WTC11 (cell line): ENCODE measurements around the gene MYO18B. TPM values are rescaled to one million over a fixed set of nuclear protein-coding genes. Genes with fewer than 3 reads are reported as not detected.

Experiments used
- ATAC-seq: fragments of 200-7000 bp; cut with Tn5 transposase; 2 replicates; pipeline ENCODE4 v1.10.0; 2021; ENCODE audit warnings: mild to moderate bottlenecking, moderate library complexity
- CTCF ChIA-PET: fragments of 300-600 bp; sonication (Branson Sonifier 250); formaldehyde crosslinking; loops from one replicate; lab custom pipeline; 2021; ENCODE audit warnings: antibody characterized with exemption; lab: Charles Lee
- POLR2A ChIA-PET: fragments of 350-600 bp; sonication (Branson Sonifier 250); formaldehyde crosslinking; loops from one replicate; lab custom pipeline; 2021; ENCODE audit warnings: antibody characterized with exemption; lab: Charles Lee
- DNase-seq: peaks from one replicate; pipeline ENCODE4 v3.0.0; 2021; ENCODE audit warnings: low spot score
- H3K27ac Mint-ChIP-seq: 2 replicates; pipeline ENCODE4 v1.8.0; 2021; ENCODE audit warnings: mixed read lengths
- H3K27me3 Mint-ChIP-seq: 2 replicates; pipeline ENCODE4 v1.8.0; 2021; ENCODE audit warnings: low read depth, mild to moderate bottlenecking, moderate library complexity, mixed read lengths
- H3K36me3 Mint-ChIP-seq: 2 replicates; pipeline ENCODE4 v1.8.0; 2021; ENCODE audit warnings: mixed read lengths
- H3K4me1 Mint-ChIP-seq: 2 replicates; pipeline ENCODE4 v1.8.0; 2022; ENCODE audit warnings: mixed read lengths
- H3K4me3 Mint-ChIP-seq: 2 replicates; pipeline ENCODE4 v1.8.0; 2021; ENCODE audit warnings: mild to moderate bottlenecking, moderate library complexity, mixed read lengths
- H3K9me3 Mint-ChIP-seq: 2 replicates; pipeline ENCODE4 v1.8.0; 2021; ENCODE audit warnings: mixed read lengths
- CREB1 ChIP-seq: sonication (generic); formaldehyde crosslinking; IDR thresholded peaks from 2 replicates; pipeline ENCODE4 v1.8.0; 2023; ENCODE audit warnings: mild to moderate bottlenecking, missing genetic modification reagents
- ELF4 ChIP-seq: sonication (generic); formaldehyde crosslinking; IDR thresholded peaks from 2 replicates; pipeline ENCODE4 v1.8.1; 2022; ENCODE audit warnings: low read depth, mild to moderate bottlenecking, moderate library complexity, missing genetic modification reagents
- FOXP1 ChIP-seq: sonication (generic); formaldehyde crosslinking; IDR thresholded peaks from 2 replicates; pipeline ENCODE4 v1.8.0; 2022; ENCODE audit warnings: missing genetic modification reagents, mild to moderate bottlenecking, moderate library complexity, borderline replicate concordance
- GTF2I ChIP-seq: fragments of 250-450 bp; sonication (Bioruptor Pico); conservative IDR thresholded peaks from 2 replicates; pipeline ENCODE4 v1.4.0; 2021; ENCODE audit warnings: mild to moderate bottlenecking
- MYBL2 ChIP-seq: sonication (generic); formaldehyde crosslinking; IDR thresholded peaks from 2 replicates; pipeline ENCODE4 v1.8.1; 2023; ENCODE audit warnings: mild to moderate bottlenecking, moderate library complexity, missing genetic modification reagents
- SMAD4 ChIP-seq: sonication (generic); formaldehyde crosslinking; IDR thresholded peaks from 2 replicates; pipeline ENCODE4 v1.8.0; 2022; ENCODE audit warnings: mild to moderate bottlenecking, missing genetic modification reagents
- ZNF219 ChIP-seq: sonication (generic); formaldehyde crosslinking; IDR thresholded peaks from 2 replicates; pipeline ENCODE4 v1.8.0; 2023; ENCODE audit warnings: missing genetic modification reagents, mild to moderate bottlenecking, borderline replicate concordance
- total RNA-seq: library from RNA; stranded (reverse); gene quantifications from 3 replicates; pipeline ENCODE4 v1.2.3, GENCODE V29; 2021
- TF ChIP-seq, protein P1 (sequence below): fragments of 200-600 bp; IDR thresholded peaks from 2 replicates; pipeline ENCODE4 v1.8.0; 2022; ENCODE audit warnings: antibody characterized with exemption
- TF ChIP-seq, protein P2 (sequence below): sonication (generic); formaldehyde crosslinking; IDR thresholded peaks from 2 replicates; pipeline ENCODE4 v1.8.1; 2022; ENCODE audit warnings: missing genetic modification reagents, borderline replicate concordance
- TF ChIP-seq, protein P3 (sequence below): sonication (generic); formaldehyde crosslinking; IDR thresholded peaks from 2 replicates; pipeline ENCODE4 v1.8.1; 2023; ENCODE audit warnings: mild to moderate bottlenecking, missing genetic modification reagents, moderate library complexity
- TF ChIP-seq, protein P4 (sequence below): sonication (generic); formaldehyde crosslinking; IDR thresholded peaks from 2 replicates; pipeline ENCODE4 v1.8.0; 2023; ENCODE audit warnings: missing genetic modification reagents, mild to moderate bottlenecking, borderline replicate concordance
- TF ChIP-seq, protein P5 (sequence below): sonication (generic); formaldehyde crosslinking; IDR thresholded peaks from 2 replicates; pipeline ENCODE4 v1.8.0; 2022; ENCODE audit warnings: missing genetic modification reagents

Gene MYO18B
- total RNA-seq, 1 experiment from 2014 or later: 0.96 TPM

DNA sequence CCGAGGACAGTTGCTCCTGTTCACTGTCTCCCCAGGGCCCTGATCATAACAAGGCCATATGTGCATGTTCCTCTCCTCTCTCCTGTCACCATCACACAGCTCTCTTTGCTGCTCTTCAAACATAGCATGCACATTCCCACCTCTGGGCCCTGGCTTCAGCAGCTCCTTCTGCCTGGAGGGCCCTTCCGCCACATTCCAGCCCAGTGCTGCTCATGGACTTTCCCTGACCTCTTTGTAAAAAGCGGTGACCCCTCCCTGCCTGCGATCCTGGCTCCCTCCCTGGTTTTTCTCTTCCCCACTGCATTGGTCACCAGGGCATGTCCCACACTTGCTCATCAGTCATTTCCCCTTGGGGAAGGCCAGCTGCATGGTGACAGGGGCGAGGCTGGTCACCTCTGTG lies 98.2 kb downstream of the MYO18B start:
- ChIA-PET CTCF (interaction anchor here (0.7 kb wide), 1 partner anchor 490 kb away, joined by 3 read pairs; no protein-coding TSS in a partner anchor), POLR2A (no interaction called here)
- no peak for DNase-seq
- no peaks in the 10 kb centered on the region for H3K36me3 Mint-ChIP-seq
- H3K9me3 Mint-ChIP-seq: no peaks in the 10 kb centered on the region
- no peak for ATAC-seq
- no peak overlapping the region for H3K27ac Mint-ChIP-seq
- H3K4me3 Mint-ChIP-seq: no peak overlapping the region
- peaks cover 3% of the 10 kb centered on the region for H3K27me3 Mint-ChIP-seq
- H3K4me1 Mint-ChIP-seq: no peaks in the 10 kb centered on the region
- TF ChIP-seq, protein P1, sequence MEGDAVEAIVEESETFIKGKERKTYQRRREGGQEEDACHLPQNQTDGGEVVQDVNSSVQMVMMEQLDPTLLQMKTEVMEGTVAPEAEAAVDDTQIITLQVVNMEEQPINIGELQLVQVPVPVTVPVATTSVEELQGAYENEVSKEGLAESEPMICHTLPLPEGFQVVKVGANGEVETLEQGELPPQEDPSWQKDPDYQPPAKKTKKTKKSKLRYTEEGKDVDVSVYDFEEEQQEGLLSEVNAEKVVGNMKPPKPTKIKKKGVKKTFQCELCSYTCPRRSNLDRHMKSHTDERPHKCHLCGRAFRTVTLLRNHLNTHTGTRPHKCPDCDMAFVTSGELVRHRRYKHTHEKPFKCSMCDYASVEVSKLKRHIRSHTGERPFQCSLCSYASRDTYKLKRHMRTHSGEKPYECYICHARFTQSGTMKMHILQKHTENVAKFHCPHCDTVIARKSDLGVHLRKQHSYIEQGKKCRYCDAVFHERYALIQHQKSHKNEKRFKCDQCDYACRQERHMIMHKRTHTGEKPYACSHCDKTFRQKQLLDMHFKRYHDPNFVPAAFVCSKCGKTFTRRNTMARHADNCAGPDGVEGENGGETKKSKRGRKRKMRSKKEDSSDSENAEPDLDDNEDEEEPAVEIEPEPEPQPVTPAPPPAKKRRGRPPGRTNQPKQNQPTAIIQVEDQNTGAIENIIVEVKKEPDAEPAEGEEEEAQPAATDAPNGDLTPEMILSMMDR: no peak
- TF ChIP-seq, protein P2, sequence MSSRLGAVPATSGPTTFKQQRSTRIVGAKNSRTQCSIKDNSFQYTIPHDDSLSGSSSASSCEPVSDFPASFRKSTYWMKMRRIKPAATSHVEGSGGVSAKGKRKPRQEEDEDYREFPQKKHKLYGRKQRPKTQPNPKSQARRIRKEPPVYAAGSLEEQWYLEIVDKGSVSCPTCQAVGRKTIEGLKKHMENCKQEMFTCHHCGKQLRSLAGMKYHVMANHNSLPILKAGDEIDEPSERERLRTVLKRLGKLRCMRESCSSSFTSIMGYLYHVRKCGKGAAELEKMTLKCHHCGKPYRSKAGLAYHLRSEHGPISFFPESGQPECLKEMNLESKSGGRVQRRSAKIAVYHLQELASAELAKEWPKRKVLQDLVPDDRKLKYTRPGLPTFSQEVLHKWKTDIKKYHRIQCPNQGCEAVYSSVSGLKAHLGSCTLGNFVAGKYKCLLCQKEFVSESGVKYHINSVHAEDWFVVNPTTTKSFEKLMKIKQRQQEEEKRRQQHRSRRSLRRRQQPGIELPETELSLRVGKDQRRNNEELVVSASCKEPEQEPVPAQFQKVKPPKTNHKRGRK (CRISPR knock-in tag): no peak
- TF ChIP-seq ZNF219 (CRISPR knock-in tag) (no peak), FOXP1 (CRISPR knock-in tag) (no peak), SMAD4 (CRISPR knock-in tag) (no peak), MYBL2 (CRISPR knock-in tag) (no peak), CREB1 (no peak), GTF2I (no peak)
- TF ChIP-seq, protein P3, sequence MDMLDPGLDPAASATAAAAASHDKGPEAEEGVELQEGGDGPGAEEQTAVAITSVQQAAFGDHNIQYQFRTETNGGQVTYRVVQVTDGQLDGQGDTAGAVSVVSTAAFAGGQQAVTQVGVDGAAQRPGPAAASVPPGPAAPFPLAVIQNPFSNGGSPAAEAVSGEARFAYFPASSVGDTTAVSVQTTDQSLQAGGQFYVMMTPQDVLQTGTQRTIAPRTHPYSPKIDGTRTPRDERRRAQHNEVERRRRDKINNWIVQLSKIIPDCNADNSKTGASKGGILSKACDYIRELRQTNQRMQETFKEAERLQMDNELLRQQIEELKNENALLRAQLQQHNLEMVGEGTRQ (CRISPR knock-in tag): no peak
- TF ChIP-seq, protein P4, sequence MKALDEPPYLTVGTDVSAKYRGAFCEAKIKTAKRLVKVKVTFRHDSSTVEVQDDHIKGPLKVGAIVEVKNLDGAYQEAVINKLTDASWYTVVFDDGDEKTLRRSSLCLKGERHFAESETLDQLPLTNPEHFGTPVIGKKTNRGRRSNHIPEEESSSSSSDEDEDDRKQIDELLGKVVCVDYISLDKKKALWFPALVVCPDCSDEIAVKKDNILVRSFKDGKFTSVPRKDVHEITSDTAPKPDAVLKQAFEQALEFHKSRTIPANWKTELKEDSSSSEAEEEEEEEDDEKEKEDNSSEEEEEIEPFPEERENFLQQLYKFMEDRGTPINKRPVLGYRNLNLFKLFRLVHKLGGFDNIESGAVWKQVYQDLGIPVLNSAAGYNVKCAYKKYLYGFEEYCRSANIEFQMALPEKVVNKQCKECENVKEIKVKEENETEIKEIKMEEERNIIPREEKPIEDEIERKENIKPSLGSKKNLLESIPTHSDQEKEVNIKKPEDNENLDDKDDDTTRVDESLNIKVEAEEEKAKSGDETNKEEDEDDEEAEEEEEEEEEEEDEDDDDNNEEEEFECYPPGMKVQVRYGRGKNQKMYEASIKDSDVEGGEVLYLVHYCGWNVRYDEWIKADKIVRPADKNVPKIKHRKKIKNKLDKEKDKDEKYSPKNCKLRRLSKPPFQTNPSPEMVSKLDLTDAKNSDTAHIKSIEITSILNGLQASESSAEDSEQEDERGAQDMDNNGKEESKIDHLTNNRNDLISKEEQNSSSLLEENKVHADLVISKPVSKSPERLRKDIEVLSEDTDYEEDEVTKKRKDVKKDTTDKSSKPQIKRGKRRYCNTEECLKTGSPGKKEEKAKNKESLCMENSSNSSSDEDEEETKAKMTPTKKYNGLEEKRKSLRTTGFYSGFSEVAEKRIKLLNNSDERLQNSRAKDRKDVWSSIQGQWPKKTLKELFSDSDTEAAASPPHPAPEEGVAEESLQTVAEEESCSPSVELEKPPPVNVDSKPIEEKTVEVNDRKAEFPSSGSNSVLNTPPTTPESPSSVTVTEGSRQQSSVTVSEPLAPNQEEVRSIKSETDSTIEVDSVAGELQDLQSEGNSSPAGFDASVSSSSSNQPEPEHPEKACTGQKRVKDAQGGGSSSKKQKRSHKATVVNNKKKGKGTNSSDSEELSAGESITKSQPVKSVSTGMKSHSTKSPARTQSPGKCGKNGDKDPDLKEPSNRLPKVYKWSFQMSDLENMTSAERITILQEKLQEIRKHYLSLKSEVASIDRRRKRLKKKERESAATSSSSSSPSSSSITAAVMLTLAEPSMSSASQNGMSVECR (CRISPR knock-in tag): no peak

DNA sequence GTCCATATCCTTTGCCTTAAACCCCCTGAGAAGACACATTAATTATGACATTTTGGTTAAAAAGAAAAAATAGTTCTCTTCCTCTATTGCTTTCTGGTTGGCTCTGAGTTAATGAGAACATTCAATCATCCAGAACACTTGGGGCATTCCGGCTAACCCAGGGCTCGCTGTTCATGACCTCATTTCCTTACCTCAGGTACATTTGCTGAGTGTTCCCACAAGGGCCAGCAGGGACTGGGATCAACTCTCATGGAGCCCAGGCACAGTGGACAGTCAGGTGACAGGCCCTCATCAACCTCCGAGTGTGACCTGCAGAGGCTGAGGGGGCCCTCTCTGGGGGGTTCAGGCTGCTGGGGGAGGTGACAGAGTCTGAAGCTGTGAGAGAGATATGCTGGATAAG lies 98.9 kb downstream of the MYO18B start:
- TF ChIP-seq, protein P5, sequence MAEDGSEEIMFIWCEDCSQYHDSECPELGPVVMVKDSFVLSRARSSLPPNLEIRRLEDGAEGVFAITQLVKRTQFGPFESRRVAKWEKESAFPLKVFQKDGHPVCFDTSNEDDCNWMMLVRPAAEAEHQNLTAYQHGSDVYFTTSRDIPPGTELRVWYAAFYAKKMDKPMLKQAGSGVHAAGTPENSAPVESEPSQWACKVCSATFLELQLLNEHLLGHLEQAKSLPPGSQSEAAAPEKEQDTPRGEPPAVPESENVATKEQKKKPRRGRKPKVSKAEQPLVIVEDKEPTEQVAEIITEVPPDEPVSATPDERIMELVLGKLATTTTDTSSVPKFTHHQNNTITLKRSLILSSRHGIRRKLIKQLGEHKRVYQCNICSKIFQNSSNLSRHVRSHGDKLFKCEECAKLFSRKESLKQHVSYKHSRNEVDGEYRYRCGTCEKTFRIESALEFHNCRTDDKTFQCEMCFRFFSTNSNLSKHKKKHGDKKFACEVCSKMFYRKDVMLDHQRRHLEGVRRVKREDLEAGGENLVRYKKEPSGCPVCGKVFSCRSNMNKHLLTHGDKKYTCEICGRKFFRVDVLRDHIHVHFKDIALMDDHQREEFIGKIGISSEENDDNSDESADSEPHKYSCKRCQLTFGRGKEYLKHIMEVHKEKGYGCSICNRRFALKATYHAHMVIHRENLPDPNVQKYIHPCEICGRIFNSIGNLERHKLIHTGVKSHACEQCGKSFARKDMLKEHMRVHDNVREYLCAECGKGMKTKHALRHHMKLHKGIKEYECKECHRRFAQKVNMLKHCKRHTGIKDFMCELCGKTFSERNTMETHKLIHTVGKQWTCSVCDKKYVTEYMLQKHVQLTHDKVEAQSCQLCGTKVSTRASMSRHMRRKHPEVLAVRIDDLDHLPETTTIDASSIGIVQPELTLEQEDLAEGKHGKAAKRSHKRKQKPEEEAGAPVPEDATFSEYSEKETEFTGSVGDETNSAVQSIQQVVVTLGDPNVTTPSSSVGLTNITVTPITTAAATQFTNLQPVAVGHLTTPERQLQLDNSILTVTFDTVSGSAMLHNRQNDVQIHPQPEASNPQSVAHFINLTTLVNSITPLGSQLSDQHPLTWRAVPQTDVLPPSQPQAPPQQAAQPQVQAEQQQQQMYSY (CRISPR knock-in tag): no peak
- TF ChIP-seq ELF4 (CRISPR knock-in tag): no peak
- no peak overlapping the region for H3K4me3 Mint-ChIP-seq
- ChIA-PET CTCF (no interaction called here), POLR2A (no interaction called here)
- DNase-seq (no peak), ATAC-seq (no peak)
- H3K36me3 Mint-ChIP-seq: no peaks in the 10 kb centered on the region
- H3K4me1 Mint-ChIP-seq: no peaks in the 10 kb centered on the region
- H3K27me3 Mint-ChIP-seq: no peaks in the 10 kb centered on the region; the same call in none of the 2 replicates
- H3K9me3 Mint-ChIP-seq: no peaks in the 10 kb centered on the region
- no peak overlapping the region for H3K27ac Mint-ChIP-seq
